ELR (cell line): ENCODE data around the gene TBC1D14.
A peak's percentile ranks its signal among the peaks of the same experiment; 100 is the strongest.
"Not testable (repeated sequence)": the region's sequence is repeated elsewhere in the genome, so short reads cannot be mapped to it uniquely, and the experiment has no call there.

ENCODE experiments used
- DNase-seq: peaks from one replicate; pipeline ENCODE4 v3.0.0-alpha.2; 2015; ENCODE audit warnings: low read depth

Gene TBC1D14

DNA sequence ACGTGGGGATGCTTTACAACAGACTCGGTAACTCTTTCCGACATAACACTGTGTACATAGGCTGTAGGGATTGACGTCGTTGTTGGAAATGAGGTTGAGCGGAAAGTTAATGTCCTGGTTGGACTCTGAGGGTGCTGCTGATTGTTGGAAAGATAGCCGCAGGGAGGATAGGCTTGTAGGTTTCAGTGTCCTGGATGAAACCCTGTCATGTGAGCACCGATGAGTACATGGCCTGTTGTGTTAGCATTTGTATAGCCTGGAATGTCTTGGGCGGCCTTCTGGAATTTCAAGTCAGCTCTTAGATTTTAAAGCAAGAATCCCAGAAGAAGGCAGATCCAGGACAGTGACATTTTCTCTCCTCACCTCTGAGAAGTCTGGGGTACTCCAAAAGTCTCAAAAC is 63.3 kb downstream of the TBC1D14 start:
- no peak for DNase-seq

DNA sequence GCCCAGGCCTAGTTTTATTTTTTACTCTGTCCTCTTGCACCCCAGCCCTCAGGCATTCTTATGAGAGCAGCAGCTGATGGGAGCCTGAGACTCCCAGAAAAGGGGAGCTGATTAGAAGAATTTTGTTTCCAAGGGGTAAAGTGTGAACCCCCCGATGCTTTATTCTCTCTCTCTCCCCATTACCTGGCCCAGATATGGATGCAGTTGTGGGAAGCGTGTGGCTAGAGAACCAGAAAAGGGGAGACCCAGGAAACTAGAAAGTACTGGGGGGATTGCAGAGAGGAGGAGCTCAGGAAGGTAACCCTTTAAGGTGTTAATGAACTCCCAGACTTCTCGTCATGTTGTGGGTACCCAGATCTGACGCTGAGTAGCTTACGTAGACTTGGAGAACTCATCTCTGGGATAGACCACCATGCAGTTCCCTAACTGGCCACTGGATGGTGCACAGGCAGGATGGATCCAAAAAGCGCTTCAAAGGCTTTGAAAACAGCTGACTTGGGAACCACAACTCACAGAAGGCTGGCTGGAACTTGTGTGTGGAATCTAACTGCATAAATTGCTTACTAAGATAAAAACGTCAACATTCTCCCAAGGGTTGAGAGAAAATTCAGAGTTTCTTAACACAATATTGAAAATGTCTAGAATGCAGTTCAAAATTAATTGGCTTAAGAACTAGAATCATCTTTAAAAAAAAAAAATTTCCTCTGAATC is 64.7 kb downstream of the TBC1D14 start:
- DNase-seq: peak; percentile 80

DNA sequence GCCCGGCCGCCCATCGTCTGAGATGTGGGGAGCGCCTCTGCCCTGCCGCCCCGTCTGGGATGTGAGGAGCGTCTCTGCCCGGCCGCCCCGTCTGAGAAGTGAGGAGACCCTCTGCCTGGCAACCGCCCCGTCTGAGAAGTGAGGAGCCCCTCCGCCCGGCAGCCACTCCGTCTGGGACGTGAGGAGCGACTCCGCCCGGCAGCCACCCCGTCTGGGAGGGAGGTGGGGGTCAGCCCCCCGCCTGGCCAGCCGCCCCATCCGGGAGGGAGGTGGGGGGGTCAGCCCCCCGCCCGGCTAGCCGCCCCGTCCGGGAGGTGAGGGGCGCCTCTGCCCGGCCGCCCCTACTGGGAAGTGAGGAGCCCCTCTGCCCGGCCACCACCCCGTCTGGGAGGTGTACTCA is 68.2 kb downstream of the TBC1D14 start:
- DNase-seq: not testable (repeated sequence)

DNA sequence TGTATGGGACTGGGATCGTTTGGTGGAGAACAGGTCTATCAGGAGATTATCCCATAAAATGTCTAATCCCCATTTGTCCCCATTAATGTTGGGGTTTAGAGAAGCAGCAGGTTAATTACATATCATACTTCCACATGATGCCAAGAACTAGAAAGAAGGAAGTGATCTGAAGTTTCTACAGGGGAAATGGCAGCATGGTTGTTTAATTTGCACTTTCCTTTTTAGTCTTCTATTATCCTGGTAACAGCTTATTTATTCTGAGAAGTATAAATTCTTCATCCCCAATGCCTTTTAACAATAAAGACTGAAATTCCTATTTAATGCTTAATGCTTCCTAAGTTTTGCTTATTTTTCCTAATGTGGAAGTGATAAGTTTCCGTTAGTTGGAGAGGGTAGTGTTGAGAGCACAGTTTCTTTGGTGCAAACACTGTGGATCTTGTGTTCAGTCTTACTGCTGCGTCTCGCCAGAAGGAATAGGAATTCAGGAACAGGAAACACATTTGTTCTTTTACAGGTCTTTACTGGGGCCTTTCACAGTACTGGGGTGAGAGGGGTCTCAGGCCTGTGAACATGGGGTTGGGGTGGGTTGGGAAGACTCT is 74.0 kb downstream of the TBC1D14 start:
- DNase-seq: no peak

DNA sequence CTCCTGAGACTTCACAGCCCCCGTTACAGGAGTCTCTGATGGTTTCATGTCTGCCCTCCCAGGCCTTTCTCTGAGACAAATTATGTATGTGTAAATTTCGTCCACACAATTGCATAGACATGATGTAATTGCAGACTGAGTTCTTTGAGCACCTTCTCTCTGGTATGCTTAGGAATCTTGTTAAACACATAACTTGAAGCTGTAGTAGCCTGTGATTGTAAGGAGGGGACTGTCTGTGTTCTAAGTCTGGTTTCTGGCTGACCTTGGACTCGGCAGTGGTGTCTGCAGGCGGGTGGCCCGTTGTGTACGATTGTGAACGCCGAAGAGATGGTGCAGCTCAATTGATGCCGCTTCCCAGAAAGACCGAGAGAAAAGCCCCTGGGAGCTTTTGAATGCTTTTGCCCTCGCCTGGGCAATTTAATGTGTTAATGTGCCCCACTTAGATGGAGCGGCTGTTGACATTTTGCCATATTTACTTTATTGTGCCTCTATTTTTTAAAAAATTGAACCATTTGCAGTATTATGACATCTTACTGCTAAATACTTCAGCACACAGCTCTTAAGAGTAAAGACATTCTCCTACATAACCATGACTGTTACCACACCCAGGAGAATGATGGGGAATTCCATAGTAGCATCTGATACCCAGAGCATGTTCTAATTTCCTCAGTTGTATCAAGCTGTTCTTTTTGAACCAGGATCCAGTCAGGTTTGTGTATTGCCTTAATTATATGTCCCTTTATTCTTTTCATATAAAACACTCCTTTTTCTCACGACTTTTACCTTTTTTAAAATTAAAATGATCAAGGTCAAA is 75.2 kb downstream of the TBC1D14 start:
- no peak for DNase-seq

DNA sequence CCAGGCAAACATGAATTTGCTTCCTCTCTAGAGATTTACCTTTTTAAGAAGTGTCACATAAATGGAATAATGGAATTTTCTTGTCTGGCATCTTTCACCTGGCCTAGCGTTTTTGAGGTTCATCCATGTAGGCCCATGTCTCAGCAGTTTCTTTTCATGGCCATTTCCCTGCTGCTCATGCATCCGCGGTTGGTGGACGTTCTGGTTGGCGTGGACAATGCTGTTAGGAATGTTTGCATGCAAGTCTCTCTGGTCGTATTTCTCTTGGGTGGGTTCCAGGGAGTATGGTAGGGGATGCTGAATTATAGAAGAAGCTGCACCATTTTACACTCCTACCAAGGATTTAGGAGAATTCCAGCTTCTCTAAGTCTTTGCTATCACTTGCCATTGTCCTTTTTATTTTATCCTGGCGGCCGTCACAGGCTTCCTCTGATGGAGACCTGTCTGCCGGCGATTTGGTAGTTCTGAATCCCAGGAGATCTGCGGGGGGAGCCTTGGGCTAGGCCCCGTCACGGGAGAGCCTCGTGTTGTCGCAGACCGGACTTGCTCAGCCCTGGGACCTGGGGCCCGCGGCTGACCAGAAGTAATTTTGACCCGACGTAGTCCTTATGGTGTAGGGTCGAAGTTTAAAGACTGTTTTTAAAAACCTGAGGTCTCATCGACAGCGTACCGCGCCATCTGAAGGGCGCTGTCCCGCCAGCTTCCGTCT is 76.6 kb downstream of the TBC1D14 start:
- DNase-seq: peak; percentile 68

DNA sequence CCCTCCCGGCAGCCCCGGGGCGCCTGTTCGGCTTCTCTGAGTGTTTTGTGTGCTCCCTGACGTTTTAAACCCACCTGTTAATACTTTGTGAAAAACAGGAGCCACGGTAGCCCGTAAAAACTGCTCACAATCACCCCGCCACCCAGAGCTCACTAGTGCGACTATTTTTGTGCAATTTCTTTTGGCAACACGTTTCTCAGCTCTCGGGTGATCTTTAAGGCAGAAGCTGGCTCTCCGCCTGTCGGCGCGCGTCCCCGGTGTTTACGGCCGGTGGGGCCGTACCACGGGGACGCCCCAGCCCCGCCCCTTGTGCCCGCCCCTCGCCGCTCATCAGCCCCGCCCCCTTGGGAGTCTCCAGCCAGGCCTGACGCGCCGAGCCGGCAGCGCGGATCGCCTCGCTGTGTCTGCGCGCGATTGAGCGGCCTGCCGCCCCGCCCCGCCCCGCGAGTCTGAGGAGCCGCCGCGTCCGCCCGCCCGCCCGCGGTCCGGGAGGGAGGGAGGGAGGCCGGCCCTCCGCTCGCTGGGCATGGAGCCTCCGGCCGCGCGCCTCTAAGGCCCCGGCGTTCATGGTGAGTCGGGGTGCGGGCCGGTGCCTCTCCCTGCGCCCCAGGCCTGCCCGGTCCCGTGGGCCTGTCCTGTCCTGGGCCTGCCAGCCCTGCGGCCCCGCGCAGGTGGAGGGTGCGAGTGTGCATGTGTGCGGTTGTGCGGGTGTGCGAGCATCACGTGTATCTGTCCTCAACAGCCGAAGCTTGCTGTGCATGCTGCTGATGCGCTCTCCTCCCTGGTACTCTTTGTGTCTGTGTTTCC is 77.4 kb downstream of the TBC1D14 start:
- DNase-seq: peak; percentile 93

DNA sequence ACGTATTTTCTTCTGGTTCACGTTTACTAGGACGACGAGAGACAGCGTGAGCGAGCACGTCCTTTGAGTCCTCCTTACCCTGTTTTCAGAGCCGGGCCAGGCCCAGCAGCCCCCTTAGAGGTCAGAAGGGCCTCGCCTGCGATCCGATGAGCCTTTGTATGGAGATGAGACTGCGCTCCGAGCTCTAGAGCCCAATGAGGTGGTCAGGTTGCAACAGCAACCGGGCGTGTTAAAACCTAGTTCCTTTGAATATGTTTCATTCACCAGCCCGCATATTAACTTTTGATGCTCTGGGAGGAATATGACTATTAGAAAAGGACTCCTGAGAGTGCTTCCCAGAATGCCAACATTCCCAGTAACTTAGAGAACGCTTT is 77.9 kb downstream of the TBC1D14 start:
- DNase-seq: peak; percentile 48

DNA sequence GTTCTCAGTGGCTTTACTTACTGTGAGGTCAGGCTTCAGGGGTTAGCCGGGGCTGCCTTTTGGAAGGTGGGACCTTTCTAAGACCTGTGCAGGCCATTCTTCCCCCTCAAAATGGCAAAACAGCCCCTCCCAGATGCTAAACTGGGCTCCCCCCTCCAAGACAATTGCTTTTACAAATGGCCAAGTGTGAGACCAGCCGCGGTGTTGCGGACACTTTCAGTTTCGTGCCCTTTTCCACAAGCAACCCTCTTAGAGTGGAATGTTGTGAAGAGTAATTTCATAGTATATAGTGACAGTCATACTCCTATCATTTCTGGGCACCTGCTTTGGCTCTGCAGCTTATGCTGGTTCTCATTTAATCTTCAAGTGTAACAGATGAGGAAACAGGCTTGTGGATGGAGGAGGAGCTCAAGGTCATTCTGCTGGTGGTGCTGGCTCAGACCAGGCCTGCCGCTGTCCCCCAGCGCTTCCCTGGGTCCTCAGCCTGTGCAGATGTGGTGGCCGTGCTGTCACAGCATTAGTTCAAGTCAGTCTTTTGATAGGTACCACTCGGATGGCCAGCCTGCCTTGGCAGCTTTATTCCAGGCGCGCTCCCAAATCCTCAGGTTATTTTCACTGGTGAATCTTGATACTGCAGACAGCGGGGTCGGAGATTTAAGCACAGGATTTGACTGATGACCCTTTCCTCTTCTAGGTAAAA is 78.5 kb downstream of the TBC1D14 start:
- DNase-seq: no peak

DNA sequence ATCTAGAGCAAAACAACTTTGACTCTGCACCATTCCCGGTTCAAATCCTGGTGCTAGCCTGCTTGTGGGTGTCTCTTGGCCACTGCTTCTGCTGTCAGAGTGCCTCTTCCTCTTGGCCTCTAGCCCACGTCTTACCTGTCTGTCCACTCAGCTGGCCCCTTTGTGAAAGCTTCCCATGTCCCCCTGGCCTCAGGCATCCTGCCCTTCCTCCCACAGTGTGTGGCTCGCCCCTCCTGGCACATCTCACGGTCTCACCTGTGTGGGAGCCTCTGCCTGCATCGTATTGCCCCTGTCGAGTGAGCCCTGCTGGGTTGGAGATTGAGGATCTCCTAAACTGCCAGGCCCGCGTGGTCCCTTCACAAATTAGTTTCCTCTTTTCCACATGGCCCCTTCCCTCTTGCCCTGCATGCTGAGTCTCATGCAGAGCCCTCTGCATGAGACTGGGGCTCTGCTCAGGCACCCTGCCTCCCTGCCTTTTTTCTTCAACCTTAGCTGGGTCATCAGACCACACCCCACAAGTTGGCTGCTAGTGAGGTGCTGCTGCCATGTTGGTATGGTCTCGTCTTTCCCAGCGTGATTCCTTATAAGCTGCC is 79.8 kb downstream of the TBC1D14 start:
- no peak for DNase-seq

DNA sequence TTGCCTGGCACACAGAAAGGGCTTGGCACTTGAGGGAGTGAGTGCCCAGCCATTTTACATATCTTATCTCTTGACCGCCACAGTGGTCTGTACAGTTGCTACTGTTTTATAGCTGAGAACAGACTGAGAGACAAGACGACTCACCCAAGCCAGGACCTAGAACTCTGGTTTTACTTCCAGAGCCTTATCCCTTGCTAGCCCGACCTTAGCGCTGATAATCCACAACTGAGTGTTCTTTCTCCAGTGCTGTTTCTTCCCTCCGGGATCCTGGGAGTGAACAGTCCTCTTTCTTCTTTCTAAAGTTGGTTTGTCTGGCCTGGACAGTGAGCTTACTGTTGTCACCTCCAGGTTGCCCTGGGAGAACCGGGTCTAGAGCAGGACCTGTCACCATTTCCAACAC is 81.0 kb downstream of the TBC1D14 start:
- DNase-seq: no peak

DNA sequence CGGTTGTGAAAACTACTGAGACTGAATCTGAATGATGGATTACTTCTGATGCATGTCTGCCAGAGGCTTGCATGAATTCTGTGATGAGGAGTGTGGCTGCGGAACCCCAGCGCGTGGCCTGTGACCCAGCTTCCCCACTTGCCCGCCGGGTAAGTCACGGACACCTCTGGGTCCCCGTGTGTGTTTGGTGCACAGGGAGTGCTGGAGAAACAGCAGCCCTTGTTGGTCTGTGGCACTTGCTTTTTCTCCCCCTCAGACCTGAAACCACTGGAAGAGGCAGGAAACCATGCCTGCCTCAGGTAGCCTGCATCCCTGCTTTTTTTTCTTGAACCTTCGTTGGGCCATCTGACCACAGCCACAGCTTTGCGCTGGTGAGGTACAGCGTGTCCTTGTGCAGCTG is 81.6 kb downstream of the TBC1D14 start:
- no peak for DNase-seq

DNA sequence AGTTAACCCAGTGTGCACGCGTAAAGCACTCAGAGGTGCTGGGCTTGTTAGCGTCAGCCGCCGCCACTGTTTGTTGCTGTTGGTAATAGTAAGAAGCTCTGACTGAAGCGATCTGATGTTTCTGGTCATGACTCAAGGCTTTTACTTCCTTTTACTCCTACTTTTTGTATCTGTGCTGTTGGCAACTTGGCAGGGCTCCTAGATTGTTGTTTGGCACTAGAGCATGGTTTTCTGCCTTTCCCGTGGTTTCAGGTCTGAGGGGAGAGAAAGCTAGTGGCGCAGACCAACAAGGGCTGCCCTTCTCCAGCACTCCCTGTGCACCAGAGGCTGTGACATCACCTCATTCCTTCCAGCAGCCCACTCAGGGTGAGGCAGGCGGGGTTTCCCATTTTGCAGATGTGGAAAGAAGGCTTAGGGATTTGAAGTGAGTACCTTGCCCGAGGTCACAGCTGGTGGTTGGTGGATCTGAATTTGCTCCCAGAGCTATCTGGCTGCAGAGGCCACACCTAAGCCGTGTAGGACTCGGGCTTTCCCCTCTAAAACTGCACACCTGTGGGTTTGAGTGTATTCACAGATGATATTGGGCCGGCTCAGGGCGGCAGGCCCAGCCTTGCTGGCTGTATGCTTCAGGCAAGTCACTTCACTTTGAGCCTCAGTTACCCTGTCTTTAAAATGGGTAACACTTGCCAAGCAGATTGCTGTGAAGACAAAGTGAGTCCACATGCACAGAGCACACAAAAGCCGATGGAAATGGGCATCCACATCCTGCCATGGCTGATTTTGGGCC is 82.3 kb downstream of the TBC1D14 start:
- DNase-seq: peak; percentile 78

DNA sequence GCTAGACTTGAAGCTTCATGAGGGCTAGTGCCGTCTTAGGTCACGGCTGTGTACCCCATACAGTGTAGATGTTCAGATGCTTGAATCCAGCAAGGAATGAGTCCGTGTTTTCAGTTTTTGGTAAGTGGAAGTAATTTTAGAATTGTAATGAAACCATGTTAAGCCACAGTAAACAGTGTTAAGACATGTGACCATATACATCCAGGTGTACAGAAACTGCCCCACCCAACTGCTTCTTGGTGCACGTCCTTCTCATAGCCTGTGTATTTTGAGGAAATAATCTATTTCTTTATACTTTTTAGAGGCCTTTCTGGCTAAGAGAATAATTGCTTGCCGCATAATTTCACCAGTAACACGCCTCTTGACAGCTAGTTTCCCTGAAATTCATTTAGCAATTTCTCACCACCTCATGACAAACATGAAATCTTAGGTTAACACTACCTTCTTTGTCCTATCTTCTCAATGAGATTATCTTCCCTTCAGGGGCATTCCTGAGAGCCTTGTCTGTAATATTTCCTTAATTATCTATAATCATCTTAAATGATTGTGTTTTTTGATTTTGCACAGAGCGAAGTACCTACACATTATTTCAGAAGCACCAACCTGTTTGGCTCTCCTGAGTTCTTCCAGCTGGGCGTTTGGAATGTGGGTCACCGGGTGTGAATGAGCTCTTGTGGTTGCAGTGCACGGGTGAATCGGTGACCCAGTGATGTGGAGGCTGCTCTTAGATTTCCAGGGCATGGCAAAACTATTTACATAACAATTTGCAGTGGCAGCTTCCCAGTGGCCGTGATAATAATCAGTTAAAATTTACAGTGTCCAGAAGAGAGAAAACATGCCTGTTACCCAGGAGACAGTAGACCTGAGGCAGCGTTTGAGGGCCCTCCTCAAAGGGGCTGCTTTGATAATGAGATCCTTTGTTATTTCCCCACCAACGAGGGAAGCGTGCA is 83.4 kb downstream of the TBC1D14 start:
- DNase-seq: peak; percentile 9

DNA sequence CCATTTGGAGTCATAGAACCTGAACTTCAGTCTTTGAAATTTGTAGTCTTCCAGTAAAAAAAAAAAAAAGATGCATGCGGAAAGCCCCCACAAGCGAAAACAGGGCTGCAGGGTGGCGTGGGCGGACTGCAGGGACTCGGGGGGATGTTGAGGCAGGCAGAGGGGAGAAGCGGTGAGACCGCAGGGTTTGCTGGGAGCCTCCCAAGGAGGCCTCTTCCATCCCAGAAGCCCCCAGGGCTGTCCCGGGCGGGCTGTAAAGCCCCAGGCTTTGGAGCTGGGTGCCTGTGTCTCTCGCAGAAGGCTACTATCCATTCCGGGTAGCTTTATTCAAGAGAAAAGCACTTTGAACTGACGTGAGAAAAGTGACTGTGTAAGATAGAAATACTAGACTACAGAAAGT is 86.9 kb downstream of the TBC1D14 start:
- no peak for DNase-seq

DNA sequence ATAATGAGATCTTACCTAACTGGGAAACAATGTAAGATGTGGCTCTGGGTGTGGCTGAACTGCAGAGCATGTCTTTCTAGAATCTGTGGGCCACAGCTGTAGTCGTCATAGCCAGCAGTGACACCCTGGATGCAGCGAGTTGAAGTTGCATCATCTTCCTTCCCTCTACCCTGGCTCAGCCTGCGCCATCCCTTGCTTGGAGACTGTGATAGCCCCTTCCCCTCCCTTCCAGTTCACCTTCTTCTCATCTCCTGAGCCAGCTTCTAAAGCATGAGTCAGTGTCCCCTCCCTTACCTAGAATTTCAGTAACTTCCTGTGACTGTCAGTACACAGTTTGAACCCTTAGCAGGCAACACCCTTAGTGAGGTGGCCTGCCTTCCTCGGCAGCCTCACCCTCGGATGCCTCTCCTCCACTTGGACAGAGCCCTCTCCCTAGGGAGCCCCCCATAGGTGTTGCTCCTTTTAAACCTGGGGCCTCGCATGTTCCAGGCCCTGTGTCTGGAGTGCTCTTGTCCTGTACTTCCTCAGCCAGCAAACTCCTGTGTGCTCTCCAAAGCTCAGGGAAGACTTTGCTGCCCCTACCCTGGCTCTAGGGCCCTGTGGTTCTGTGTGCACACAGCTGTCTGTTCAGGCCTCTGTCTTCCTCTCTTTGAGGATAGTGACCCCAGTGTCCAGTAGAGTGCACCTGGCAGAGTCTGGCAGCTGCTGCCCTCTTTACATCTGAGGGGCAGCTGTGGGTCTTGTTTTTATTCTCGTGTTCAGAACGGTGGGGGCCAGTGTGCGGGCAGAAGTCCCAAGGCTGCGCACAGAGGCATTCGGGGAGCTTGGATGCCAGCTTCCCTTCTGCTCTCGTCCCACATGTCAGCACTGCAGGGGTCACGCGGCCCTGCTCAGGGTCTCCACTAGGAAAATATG is 89.8 kb downstream of the TBC1D14 start:
- DNase-seq: peak; percentile 25

DNA sequence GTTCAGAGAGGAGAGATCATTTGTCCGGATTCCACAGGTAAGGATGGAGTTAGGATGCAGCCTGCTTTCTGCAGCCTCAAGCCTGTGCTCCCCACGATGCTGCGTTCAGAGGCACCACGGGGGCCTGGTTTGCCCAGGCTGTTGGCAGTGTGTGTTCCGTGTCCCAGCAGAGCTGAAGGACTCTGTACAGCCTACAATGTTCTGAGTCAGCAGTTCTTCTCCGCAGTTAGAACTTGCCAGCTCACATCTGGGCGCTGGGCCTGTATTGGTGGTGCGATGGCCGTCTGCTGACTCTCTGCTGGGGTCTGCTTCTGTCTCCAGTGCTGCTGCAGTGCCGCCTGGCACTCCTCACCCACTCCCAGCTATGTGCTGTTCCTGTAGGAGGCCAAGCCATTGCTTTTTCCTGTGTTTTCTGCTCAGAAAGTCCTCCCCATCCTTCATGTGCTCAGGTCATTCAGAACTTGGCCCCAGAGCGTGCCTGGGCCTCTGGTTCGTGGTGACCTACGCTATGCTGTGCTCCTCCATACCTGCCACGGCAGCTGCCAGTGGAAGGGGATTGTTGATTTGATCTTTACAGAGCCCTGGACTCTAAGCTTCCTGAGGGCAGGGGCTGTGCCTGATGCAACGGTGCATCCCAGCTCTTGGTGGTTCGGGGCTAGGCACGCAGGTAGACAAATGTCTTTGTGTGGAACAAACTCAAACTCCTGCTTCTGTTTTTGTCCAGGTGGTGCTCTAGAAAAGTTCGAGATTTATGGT is 91.0 kb downstream of the TBC1D14 start:
- DNase-seq: no peak
